Embryonic facial prominence (tissue), 1 donor: Measurements from ENCODE around the gene CEP72.
"Not testable (repeated sequence)": the region's sequence is repeated elsewhere in the genome, so short reads cannot be mapped to it uniquely, and the experiment has no call there.

Source experiments
- DNase-seq: peaks from one replicate; pipeline ENCODE4 v3.0.0-alpha.2; 2016; ENCODE audit errors: extremely low spot score

CEP72 gene, protein sequence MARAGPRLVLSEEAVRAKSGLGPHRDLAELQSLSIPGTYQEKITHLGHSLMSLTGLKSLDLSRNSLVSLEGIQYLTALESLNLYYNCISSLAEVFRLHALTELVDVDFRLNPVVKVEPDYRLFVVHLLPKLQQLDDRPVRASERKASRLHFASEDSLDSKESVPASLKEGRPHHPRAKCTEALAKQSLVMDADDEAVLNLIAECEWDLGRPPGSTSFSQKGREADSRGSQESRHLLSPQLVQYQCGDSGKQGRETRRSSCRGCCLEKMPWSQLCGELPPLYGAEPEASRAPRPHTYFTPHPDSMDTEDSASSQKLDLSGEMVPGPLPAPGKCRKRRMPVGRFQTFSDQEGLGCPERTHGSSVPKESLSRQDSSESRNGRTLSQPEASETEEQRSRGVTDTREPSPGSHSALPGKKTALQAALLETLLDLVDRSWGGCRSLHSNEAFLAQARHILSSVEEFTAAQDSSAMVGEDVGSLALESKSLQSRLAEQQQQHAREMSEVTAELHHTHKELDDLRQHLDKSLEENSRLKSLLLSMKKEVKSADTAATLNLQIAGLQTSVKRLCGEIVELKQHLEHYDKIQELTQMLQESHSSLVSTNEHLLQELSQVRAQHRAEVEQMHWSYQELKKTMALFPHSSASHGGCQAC

DNA sequence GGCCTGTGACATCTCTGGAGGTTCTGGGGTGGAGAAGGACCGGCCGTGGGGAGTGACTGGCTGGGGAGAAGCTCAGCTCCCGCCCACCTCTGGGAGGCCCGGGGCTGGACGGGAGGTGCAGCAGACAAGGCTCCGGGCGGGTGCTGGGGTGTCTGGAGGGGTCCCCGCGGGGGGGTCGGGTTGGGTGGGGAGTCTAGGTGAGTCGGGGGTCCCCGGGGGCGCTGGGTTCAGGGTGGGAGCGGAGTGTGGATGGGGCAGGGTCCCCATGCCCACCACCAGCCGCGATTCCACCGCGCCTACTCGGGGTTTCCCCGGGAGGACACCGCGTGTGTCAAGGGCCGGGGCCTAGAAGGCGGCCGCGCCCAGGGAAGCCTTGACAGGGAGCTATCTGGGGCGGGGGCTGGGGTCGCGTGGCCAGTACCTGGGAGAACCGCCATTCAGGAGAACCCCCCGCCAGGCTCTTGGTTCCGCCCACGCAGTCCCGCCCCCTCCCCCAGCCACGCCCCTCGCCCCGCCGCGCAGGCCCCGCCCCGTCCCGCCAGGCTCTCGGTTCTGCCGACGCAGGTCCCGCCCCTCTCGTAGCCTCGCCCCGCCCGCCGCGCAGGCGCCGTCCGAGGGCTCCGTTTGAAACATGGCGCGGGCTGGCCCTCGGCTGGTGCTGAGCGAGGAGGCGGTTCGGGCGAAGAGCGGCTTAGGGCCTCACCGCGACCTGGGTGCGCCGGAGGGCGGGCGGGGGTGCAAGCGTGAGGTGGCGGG lies at the start of gene CEP72:
CEP72 (plus strand) TSS at position 610 of the 756 bp plus-strand sequence; CDS start at position 632, 22 bp downstream.
- DNase-seq = peak; percentile 75

DNA sequence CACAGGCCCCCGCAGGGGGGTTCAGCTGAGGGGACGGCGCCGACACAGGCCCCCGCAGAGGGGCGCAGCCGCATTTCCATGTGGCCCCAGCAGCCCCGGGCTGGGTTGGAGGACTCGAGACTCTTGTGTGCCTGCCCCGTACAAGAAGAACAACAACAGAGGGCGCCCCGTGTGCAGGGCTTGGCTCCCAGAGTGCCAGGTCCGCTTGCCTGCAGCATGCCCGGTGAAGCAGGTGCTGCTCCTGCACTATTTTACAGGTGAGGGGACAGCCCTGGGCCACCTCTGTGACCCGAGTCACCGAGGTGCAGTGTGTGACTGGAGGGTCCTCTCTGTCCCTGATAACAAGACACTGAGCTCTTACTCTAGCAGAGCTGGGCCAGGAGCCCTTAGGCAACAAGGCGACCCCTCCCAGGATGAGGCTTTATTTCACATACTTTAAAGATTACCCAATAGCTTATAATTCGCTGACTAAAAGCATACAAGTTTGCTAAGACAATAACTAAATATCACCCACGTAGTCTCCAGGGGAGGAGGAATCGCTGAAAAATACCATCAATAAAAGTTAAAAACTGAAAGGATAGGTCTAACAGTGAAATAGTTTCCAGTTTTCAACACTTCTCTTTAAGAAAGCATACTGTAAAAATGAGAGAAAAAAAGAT lies 46.2 kb upstream of the CEP72 start:
- no peak for DNase-seq

DNA sequence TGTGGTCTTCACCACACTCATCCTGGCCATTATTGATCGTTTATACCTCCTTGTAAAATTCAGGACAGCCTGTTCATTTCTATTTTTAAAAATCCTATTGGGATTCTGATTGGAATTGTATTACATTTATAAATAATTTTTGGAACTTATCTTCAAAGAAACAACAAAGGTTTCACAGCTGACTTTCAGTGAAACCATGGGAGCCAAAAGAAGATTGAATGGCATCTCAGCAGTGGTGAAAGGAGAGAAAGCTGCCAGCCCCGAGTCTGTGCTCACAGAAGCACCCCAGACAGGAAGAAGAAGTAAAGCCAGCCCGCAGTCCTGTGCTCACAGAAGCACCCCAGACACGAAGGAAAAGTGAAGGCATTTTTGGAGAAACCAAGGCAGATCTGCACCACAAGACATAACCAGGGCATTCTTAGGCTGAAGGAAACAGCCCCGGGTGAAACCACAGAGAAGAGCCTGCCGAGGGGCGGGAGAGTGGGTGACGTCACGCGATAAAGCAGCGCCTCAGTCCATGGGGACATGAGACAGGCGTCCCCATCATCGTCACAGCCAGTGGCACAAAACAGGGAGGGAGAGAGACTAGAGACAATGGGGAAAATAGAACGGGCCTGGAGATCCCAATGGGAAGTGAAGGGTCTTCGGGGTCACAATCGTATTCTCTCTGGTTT lies 45.4 kb upstream of the CEP72 start:
- no peak for DNase-seq

DNA sequence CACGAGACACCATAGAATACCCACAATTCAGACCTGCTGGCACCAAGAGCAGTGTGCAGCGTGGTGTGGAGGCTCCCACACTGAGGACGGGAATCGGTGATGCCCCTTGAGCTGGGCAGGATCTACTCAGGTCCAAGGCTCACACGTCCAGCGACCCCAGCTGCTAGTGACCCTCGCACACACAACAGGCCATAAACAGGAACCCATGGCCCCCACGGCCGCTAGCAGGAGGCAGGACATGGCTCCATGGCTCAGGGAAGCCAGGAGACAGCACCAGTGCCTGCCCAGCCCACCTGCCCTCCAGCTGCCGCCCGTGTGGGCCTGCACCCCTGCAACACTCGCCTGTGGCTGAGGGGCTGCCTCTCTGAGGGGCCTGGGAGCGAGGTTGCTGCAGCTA lies 44.5 kb upstream of the CEP72 start:
- no peak for DNase-seq

- DNase-seq = no peak
Measured at GRCh38 chr5:568061-568781, 43.9 kb upstream of the CEP72 start.

DNA sequence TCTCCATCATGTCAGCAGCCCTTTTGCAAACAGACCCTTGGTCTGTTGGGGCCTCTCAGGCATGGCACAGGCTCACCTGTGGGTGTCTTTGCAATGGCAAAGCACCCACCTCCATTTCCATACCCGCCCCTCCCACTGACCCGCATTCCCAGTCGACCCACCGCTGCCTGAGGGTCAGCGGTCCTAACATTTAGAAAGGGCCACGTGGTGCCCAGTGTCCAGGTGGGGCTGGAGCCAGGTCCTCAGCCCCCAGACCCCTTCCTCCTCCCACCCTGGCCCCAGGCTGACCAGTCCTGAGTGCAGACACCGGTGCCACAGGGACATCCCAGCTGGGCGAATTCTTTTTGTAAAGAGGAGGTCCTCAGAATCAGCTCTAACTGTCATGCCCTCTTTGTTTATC lies 43.3 kb upstream of the CEP72 start:
- DNase-seq = no peak

DNA sequence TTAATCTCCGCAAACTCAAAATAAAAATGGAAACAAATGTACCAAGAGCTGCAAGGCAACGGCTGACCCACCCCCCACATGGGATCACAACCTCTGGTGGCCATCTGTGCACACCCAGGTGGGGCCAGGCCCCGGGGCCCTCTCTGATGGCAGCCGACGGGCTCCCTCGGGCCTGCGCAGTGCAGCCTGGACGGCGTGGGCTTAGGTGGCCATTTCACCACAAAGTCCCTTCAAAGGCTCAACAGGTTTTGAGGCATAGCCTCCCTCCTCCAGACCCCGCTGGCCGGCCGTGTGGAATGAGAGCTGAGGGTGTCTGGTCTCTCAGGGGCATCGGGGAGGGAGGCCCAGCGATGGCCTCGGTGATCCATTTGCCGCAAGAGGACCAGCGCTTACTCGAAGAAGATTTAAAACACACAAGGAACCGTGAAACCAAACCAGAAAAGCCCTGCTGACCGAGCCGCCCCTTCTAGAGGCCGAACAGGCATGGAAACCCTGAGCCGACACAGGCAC lies 42.7 kb upstream of the CEP72 start:
- no peak for DNase-seq

DNA sequence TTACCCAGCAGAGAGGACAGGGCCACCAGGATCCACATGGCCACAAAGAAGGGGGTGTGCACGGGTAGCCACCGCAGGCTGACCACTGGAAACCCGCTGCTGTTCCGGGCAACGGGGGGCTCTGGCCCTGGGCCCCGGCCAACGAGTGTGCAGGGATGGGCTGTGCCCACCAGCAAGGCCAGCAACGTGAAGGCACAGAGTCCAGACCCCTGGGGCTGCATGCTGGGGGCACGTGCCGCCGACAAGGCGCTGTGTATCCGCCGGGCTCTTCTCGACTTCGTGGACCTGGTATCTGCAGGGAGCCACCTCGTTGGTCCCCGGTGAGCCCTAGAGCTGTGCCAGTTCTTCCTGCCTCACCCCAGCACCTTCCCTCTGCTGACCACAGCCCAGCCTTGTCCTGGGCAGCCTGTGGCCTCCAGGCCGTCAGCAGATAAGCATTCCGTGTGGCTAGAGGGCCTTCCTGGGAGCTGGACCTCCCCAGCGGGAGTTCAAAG lies 42.2 kb upstream of the CEP72 start:
- DNase-seq = no peak

- DNase-seq = no peak
Measured at GRCh38 chr5:570446-570845, 41.7 kb upstream of the CEP72 start.

DNA sequence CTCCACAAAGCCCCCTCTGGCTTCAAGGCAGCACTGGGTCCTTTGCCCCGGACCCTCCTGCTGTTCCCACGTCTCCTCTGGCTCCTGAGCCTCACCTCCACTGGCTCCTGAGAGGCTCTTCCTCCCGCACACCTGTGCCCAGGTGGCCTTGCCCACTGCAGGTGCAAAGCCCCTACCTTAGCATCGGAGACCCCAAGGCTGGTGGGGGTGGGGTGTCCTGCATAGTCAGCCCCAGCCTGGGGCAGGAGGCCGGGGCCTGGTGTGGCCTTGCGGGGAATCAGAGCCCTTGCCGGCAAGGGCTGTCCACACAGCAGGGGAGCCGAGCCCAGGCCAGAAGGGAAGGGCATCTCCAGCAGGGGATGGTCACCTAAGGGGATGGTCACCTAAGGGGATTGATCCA lies 41.3 kb upstream of the CEP72 start:
- no peak for DNase-seq

DNA sequence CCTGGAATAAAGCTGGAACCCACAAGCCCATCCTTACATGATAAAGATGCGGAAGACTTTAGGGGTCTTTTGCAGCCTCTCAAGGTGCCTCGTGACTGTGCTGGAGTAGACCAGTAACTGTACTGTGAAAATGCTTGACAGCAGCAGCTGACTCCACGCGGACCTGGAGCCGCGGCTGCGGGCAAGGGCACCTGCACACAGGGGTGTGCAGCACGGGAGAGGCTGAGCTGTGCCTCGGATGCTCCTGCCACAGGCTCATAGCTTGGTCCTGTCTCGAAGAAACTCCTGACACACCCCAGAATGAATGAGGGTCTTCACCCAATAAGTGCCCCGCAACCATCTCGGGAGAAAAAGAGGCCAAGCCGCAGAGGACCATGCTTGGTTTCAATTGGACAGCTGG lies 40.3 kb upstream of the CEP72 start:
- DNase-seq = no peak

- no peak for DNase-seq
Measured at GRCh38 chr5:572398-573019, 39.6 kb upstream of the CEP72 start.

- DNase-seq = no peak
Measured at GRCh38 chr5:573206-573605, 38.9 kb upstream of the CEP72 start.

- no peak for DNase-seq
Measured at GRCh38 chr5:573976-574375, 38.2 kb upstream of the CEP72 start.

- DNase-seq = no peak
Measured at GRCh38 chr5:574906-575305, 37.2 kb upstream of the CEP72 start.

DNA sequence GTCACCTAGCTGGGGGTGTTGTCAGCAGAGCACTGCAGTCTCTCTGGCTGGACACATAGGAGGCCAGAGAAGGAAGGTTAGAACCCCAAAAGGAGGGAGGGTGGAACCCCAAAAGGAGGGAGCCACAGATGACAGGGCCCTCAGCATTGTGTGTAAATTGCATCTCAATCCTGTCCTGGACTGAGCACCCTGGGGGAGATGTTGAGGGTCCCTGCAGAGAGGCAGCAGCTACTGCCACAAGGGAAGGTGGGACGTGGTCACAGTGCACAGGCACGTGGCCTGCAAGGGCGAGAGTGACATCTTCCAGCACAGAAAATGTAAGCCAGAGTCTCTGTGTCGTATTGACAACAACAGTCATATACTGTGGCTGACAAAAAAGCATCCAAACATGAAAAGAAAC lies 36.5 kb upstream of the CEP72 start:
- DNase-seq = no peak

DNA sequence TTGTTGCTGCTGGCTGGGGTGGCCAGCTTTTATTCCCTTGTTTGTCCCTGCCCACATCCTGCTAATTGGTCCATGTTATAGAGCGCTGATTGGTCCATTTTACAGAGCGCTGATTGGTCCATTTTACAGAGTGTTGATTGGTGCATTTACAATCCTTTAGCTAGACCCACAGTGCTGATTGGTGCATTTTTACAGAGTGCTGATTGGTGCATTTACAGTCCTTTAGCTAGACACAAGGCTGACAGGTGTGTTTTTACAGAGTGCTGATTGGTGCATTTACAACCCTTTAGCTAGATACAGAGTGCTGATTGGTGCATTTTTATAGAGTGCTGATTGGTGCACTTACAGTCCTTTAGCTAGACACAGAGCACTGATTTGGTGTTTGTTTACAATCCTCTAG lies 34.9 kb upstream of the CEP72 start:
- DNase-seq = not testable (repeated sequence)

- no peak for DNase-seq
Measured at GRCh38 chr5:577800-578199, 34.3 kb upstream of the CEP72 start.

GRCh38 chr5:579211-579610 lies 32.9 kb upstream of the CEP72 start:
- DNase-seq = no peak

DNA sequence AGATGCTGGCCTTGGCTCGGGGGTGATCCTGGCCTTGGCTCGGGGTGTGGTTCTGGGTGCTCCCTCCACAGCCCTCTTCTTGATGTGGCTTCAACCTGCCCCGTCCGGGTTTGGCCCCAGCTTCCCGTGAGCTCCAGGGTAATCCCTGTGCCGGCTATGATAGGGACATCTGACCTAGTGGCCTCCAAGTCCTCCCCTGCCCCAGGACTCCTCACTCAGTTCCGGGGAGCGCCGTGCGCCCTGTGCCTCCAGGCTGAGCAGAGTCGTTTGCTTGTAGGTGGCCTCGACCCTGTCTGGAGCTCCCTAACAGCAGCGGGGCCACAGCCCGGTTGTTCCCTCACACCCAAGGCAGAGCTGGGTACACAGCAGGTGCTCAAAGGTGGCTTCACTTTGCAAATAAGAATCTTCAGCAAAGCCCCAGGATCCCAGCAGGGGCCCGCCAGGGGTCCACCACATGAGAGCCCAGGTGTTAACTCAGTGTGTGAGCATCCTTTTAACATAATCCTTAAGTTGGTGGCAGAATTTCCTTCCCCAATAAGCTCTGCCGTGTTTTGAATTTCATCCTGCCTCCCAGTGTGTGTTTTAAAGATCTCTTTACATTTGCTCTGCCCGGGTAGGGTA lies 32.3 kb upstream of the CEP72 start:
- DNase-seq = no peak
